GM12872 (cell line): ENCODE data around the gene HDAC10.

ENCODE experiments used
- CTCF ChIP-seq: IDR thresholded peaks from 3 replicates; pipeline ENCODE4 v1.5.1; 2011; ENCODE audit warnings: low read depth, mild to moderate bottlenecking, low read length, moderate library complexity; ENCODE audit not compliant: insufficient read depth

Gene HDAC10

GRCh38 chr22:50264104-50264745 lies 13.2 kb upstream of the HDAC10 start:
- no peak for TF ChIP-seq CTCF

GRCh38 chr22:50262973-50263617 lies 12.0 kb upstream of the HDAC10 start:
- no peak for TF ChIP-seq CTCF

GRCh38 chr22:50262460-50262911 lies 11.4 kb upstream of the HDAC10 start:
- TF ChIP-seq CTCF = no peak

GRCh38 chr22:50261615-50262459 lies 10.8 kb upstream of the HDAC10 start, which contains the start of gene MAPK12:
Gene MAPK12, minus strand, starts transcription at chr22:50261683. Its CDS starts 174 bp downstream, at chr22:50261509.
- no peak for TF ChIP-seq CTCF

GRCh38 chr22:50260801-50261614 lies 9.9 kb upstream of the HDAC10 start:
- TF ChIP-seq CTCF = no peak

GRCh38 chr22:50260434-50260800 lies 9.4 kb upstream of the HDAC10 start:
- TF ChIP-seq CTCF = no peak
